ENCODE results near the gene CEP85.
"Not testable (repeated sequence)": the region's sequence is repeated elsewhere in the genome, so short reads cannot be mapped to it uniquely, and the experiment has no call there.

CEP85 gene

GRCh38 chr1:26302733-26303405 lies 68.9 kb downstream of the CEP85 start:
- DNase-seq (ENCODE audit: low spot score), result peak; percentile 37
- CTCF ChIA-PET, result interaction anchor here (0.6 kb wide), 1 partner anchor 19 kb away, joined by 3 read pairs; no protein-coding TSS in a partner anchor
- POLR2A ChIA-PET (ENCODE audit: low non-redundant PET), result no interaction called here
- no peak for TF ChIP-seq CTCF (conservative IDR thresholded peaks at IDR 0.05; ENCODE audit: low read depth)
- H3K27ac ChIP-seq, result peak overlapping the region; percentile 76

GRCh38 chr1:26305667-26306289 lies 71.8 kb downstream of the CEP85 start:
- ChIA-PET CTCF (interaction anchor here (0.9 kb wide), 1 partner anchor 28 kb away, joined by 4 read pairs; no protein-coding TSS in a partner anchor), POLR2A (ENCODE audit: low non-redundant PET) (no interaction called here)
- DNase-seq (ENCODE audit: low spot score), result no peak
- no peak for TF ChIP-seq CTCF (conservative IDR thresholded peaks at IDR 0.05; ENCODE audit: low read depth)
- H3K27ac ChIP-seq, result peak overlapping the region; percentile 70

GRCh38 chr1:26306290-26307229 lies 72.6 kb downstream of the CEP85 start, which contains the start of gene UBXN11:
UBXN11 (minus strand) TSS chr1:26306636; CDS start chr1:26302883, 3,753 bp downstream.
- no peak for TF ChIP-seq CTCF (conservative IDR thresholded peaks at IDR 0.05; ENCODE audit: low read depth)
- CTCF ChIA-PET, result interaction anchor here (0.8 to 1.6 kb wide), 3 partner anchors 14 to 29 kb away, joined by 4 to 8 read pairs (median 4); no protein-coding TSS in a partner anchor
- POLR2A ChIA-PET (ENCODE audit: low non-redundant PET), result no interaction called here
- peak; percentile 99 for DNase-seq (ENCODE audit: low spot score)
- H3K27ac ChIP-seq, result peak within 1 kb of the TSS; percentile 70

GRCh38 chr1:26307363-26307781 lies 73.4 kb downstream of the CEP85 start:
- ChIA-PET CTCF (interaction anchor here (0.8 to 1.6 kb wide), 3 partner anchors 13 to 47 kb away, joined by 4 to 8 read pairs (median 4); partner anchors contain the start of gene CRYBG2), POLR2A (ENCODE audit: low non-redundant PET) (no interaction called here)
- H3K27ac ChIP-seq, result peak overlapping the region; percentile 42
- DNase-seq (ENCODE audit: low spot score), result no peak
- TF ChIP-seq CTCF (conservative IDR thresholded peaks at IDR 0.05; ENCODE audit: low read depth), result no peak

GRCh38 chr1:26307966-26308899 lies 74.2 kb downstream of the CEP85 start:
- POLR2A ChIA-PET (ENCODE audit: low non-redundant PET), result not testable (repeated sequence)

GRCh38 chr1:26314501-26314900 lies 80.5 kb downstream of the CEP85 start:
- ChIA-PET POLR2A (ENCODE audit: low non-redundant PET) (no interaction called here), CTCF (interaction anchor here (0.6 to 1.0 kb wide), 4 partner anchors 10 to 77 kb away, joined by 3 to 5 read pairs (median 4); no protein-coding TSS in a partner anchor)
- no peak overlapping the region for H3K27ac ChIP-seq
- no peak for DNase-seq (ENCODE audit: low spot score)
- no peak for TF ChIP-seq CTCF (conservative IDR thresholded peaks at IDR 0.05; ENCODE audit: low read depth)

More at GRCh38 chr1:26307966-26308899, 74.2 kb downstream of the CEP85 start:
- peak overlapping the region; percentile 42 for H3K27ac ChIP-seq
- not testable (repeated sequence) for DNase-seq (ENCODE audit: low spot score)
- CTCF ChIA-PET, result interaction anchor here (0.6 to 2.2 kb wide), 5 partner anchors 13 to 1479 kb away, joined by 3 to 11 read pairs (median 4); partner anchors contain the start of gene CRYBG2

All from RWPE1 (cell line).